Neuronal stem cell (in vitro differentiated cells): ENCODE results near the gene U2AF1.
"Not testable (repeated sequence)": the region's sequence is repeated elsewhere in the genome, so short reads cannot be mapped to it uniquely, and the experiment has no call there.

ENCODE experiments used
- DNase-seq: peaks from one replicate; pipeline ENCODE4 v3.0.0-alpha.2; 2013; ENCODE audit warnings: low spot score
- H2AFZ ChIP-seq: one replicate; pipeline ENCODE4 v1.6.1; 2013; ENCODE audit warnings: mild to moderate bottlenecking, low read length, inconsistent platforms
- H2AK5ac ChIP-seq: 2 replicates; pipeline ENCODE4 v1.6.1; 2013; ENCODE audit warnings: low read depth, mild to moderate bottlenecking, inconsistent platforms, low read length, moderate library complexity, mixed read lengths
- H2BK120ac ChIP-seq: 2 replicates; pipeline ENCODE4 v1.6.1; 2013; ENCODE audit warnings: low read depth, mild to moderate bottlenecking, inconsistent platforms, low read length, moderate library complexity, mixed read lengths
- H2BK12ac ChIP-seq: one replicate; pipeline ENCODE4 v1.6.1; 2013; ENCODE audit warnings: low read length, inconsistent platforms
- H2BK15ac ChIP-seq: 2 replicates; pipeline ENCODE4 v1.6.1; 2013; ENCODE audit warnings: mild to moderate bottlenecking, low read length, inconsistent platforms, mixed read lengths
- H2BK5ac ChIP-seq: one replicate; pipeline ENCODE4 v1.6.1; 2013; ENCODE audit warnings: inconsistent platforms, mild to moderate bottlenecking, low read length, moderate library complexity
- H3K14ac ChIP-seq: one replicate; pipeline ENCODE4 v1.6.1; 2013; ENCODE audit warnings: low read length, inconsistent platforms
- H3K18ac ChIP-seq: 2 replicates; pipeline ENCODE4 v1.6.1; 2013; ENCODE audit warnings: low read length, inconsistent platforms
- H3K23ac ChIP-seq: 2 replicates; pipeline ENCODE4 v1.6.1; 2013; ENCODE audit warnings: low read depth, mild to moderate bottlenecking, mixed read lengths, low read length, inconsistent platforms; ENCODE audit not compliant: poor library complexity
- H3K27ac ChIP-seq: replicated peaks from 3 replicates; pipeline ENCODE4 v1.5.1; 2013; ENCODE audit warnings: low read length, inconsistent platforms
- H3K27me3 ChIP-seq, 3 experiments: 2 replicates each; pipeline ENCODE4 v1.6.1; 2013; ENCODE audit warnings: low read length in 3 of 3, mild to moderate bottlenecking in 2 of 3, inconsistent platforms in 1 of 3, low read depth in 1 of 3, mixed read lengths in 1 of 3, moderate library complexity in 1 of 3; ENCODE audit not compliant: control insufficient read depth in 3 of 3, insufficient read depth in 3 of 3
- H3K36me3 ChIP-seq, 2 donors: replicated peaks in 1 of 2; 2 replicates each; pipeline ENCODE4 v1.6.1; 2013; ENCODE audit warnings: low read length in 2 of 2; ENCODE audit not compliant: control insufficient read depth in 2 of 2, insufficient read depth in 2 of 2
- H3K4ac ChIP-seq: 2 replicates; pipeline ENCODE4 v1.6.1; 2013; ENCODE audit warnings: inconsistent platforms, mild to moderate bottlenecking, low read length, moderate library complexity
- H3K4me1 ChIP-seq, 2 donors: 1 replicate in 1 of 2; 2 replicates in 1 of 2; pipeline ENCODE4 v1.6.1; 2013; ENCODE audit warnings: low read length in 2 of 2, low read depth in 1 of 2; ENCODE audit not compliant: control insufficient read depth in 2 of 2, insufficient read depth in 1 of 2
- H3K4me2 ChIP-seq: one replicate; pipeline ENCODE4 v1.6.1; 2013; ENCODE audit warnings: mild to moderate bottlenecking, low read length, inconsistent platforms; ENCODE audit not compliant: insufficient read depth, poor library complexity, severe bottlenecking
- H3K4me3 ChIP-seq, 2 donors: 2 replicates each; pipeline ENCODE4 v1.5.1; 2013; ENCODE audit warnings: low read length in 2 of 2, mild to moderate bottlenecking in 2 of 2, inconsistent platforms in 1 of 2, moderate library complexity in 1 of 2
- H3K79me1 ChIP-seq: one replicate; pipeline ENCODE4 v1.6.1; 2013; ENCODE audit warnings: low read depth, mild to moderate bottlenecking, inconsistent platforms, low read length, moderate library complexity
- H3K9ac ChIP-seq: one replicate; pipeline ENCODE4 v1.6.1; 2013; ENCODE audit warnings: mild to moderate bottlenecking, low read depth, low read length, inconsistent platforms; ENCODE audit not compliant: poor library complexity
- H3K9me3 ChIP-seq, 2 donors: replicated peaks in 1 of 2; 2 replicates each; pipeline versions ENCODE3 to v1.6.1; 2013; ENCODE audit warnings: low read length in 2 of 2, mild to moderate bottlenecking in 2 of 2, inconsistent platforms in 1 of 2, low read depth in 1 of 2, mixed read lengths in 1 of 2, moderate library complexity in 1 of 2; ENCODE audit not compliant: control insufficient read depth in 2 of 2, insufficient read depth in 1 of 2
- H4K8ac ChIP-seq: one replicate; pipeline ENCODE4 v1.6.1; 2013; ENCODE audit warnings: low read depth, mild to moderate bottlenecking, inconsistent platforms, low read length, moderate library complexity
- H4K91ac ChIP-seq: one replicate; pipeline ENCODE4 v1.6.1; 2013; ENCODE audit warnings: low read length, low read depth, mild to moderate bottlenecking, inconsistent platforms; ENCODE audit not compliant: poor library complexity
- WGBS, 2 donors: extraction: QIAGEN DNeasy Blood & Tissue Kit; methylation state at CpG; one replicate each; pipeline ENCODE4 v1.1.7; 2013; ENCODE audit warnings: missing lambda C conversion rate in 2 of 2, mixed read lengths in 1 of 2; ENCODE audit not compliant: insufficient read length in 2 of 2, insufficient replicate concordance in 1 of 2; ENCODE audit errors: extremely low coverage in 2 of 2; 5-methylcytosine and 5-hydroxymethylcytosine counted together

U2AF1 gene

GRCh38 chr21:43044547-43044946, 62.8 kb downstream of the U2AF1 start:
- H2BK15ac ChIP-seq, H2AK5ac ChIP-seq, H4K8ac ChIP-seq, H3K27ac ChIP-seq, H3K79me1 ChIP-seq, H3K14ac ChIP-seq, H3K9me3 ChIP-seq, H2BK5ac ChIP-seq, H3K18ac ChIP-seq, DNase-seq, H3K36me3 ChIP-seq, H3K23ac ChIP-seq, H3K4me3 ChIP-seq, H3K4me2 ChIP-seq, H2BK120ac ChIP-seq, H3K9ac ChIP-seq, H4K91ac ChIP-seq, H3K4me1 ChIP-seq, H2AFZ ChIP-seq, H3K4ac ChIP-seq, H3K27me3 ChIP-seq, H2BK12ac ChIP-seq: not testable (repeated sequence)
- no CpG with 5 or more reads among the region's 14 CpGs for WGBS, 2 donors

GRCh38 chr21:43043291-43043690, 64.1 kb downstream of the U2AF1 start:
- not testable (repeated sequence) for H3K18ac ChIP-seq, H3K9ac ChIP-seq, H3K27me3 ChIP-seq, H3K4me1 ChIP-seq, H4K91ac ChIP-seq, H3K9me3 ChIP-seq, H3K79me1 ChIP-seq, H3K4ac ChIP-seq, H3K23ac ChIP-seq, DNase-seq, H2BK15ac ChIP-seq, H3K4me2 ChIP-seq, H3K14ac ChIP-seq, H2BK120ac ChIP-seq, H3K36me3 ChIP-seq, H2AFZ ChIP-seq, H3K27ac ChIP-seq, H2BK5ac ChIP-seq, H2BK12ac ChIP-seq, H2AK5ac ChIP-seq, H4K8ac ChIP-seq, H3K4me3 ChIP-seq
- no CpG with 5 or more reads among the region's 14 CpGs for WGBS, 2 donors
